SK-N-SH (cell line): Measurements from ENCODE around the gene PDXDC1. TPM values are rescaled to one million over a fixed set of nuclear protein-coding genes. Genes with fewer than 3 reads are reported as not detected.

Experiments
- CTCF ChIA-PET: fragments of 300-600, 350-600 bp; formaldehyde crosslinking; extraction: SDS; loops from one replicate; lab custom pipeline; 2021; lab: Yijun Ruan, JAX
- POLR2A ChIA-PET: fragments of 350-600 bp; sonication (Branson Sonifier 250); formaldehyde crosslinking; extraction: SDS; loops from one replicate; lab custom pipeline; 2020; ENCODE audit warnings: antibody characterized with exemption, inconsistent platforms; lab: Yijun Ruan, JAX
- DNase-seq: peaks from one replicate; pipeline ENCODE4 v3.0.0; 2012
- H2AFZ ChIP-seq: fragments of 200-600 bp; sonication (generic); 2 replicates; pipeline ENCODE4 v1.8.1; 2016; ENCODE audit warnings: antibody characterized with exemption, mild to moderate bottlenecking, low read depth
- H3F3A ChIP-seq: fragments of 200-600 bp; sonication (generic); replicated peaks from 2 replicates; pipeline ENCODE3; 2016; ENCODE audit warnings: antibody characterized with exemption, mild to moderate bottlenecking; ENCODE audit not compliant: insufficient read depth
- H3K27ac ChIP-seq, 2 experiments: fragments of 200-500 bp in 1 of 2; fragments of 200-600 bp in 1 of 2; sonication (Bioruptor generic) in 1 of 2; sonication (generic), shearing (Covaris generic) in 1 of 2; 2 replicates each; pipeline versions ENCODE4 v1.5.1 to v1.6.1; 2014 to 2016; ENCODE audit warnings: low read depth in 2 of 2, inconsistent platforms in 1 of 2, low read length in 1 of 2, mild to moderate bottlenecking in 1 of 2, mixed read lengths in 1 of 2
- H3K27me3 ChIP-seq: fragments of 200-600 bp; sonication (generic), shearing (Covaris generic); 2 replicates; pipeline ENCODE4 v1.6.1; 2016; ENCODE audit warnings: mixed run types; ENCODE audit not compliant: insufficient read depth
- H3K36me3 ChIP-seq, 2 experiments: fragments of 200-500 bp in 1 of 2; fragments of 200-600 bp in 1 of 2; sonication (Bioruptor generic) in 1 of 2; sonication (generic) in 1 of 2; replicated peaks in 1 of 2; 2 replicates each; pipeline versions ENCODE3 to v1.5.1; 2014 to 2016; ENCODE audit warnings: low read length in 1 of 2, mild to moderate bottlenecking in 1 of 2; ENCODE audit not compliant: insufficient read depth in 2 of 2, control insufficient read depth in 1 of 2
- H3K4me1 ChIP-seq, 2 experiments: fragments of 200-500 bp in 1 of 2; fragments of 200-600 bp in 1 of 2; sonication (Bioruptor generic) in 1 of 2; sonication (generic), shearing (Covaris generic) in 1 of 2; 2 replicates each; pipeline versions ENCODE4 v1.5.1 to v1.6.1; 2014 to 2016; ENCODE audit warnings: low read depth in 1 of 2, low read length in 1 of 2, mixed run types in 1 of 2; ENCODE audit not compliant: insufficient read depth in 2 of 2, control insufficient read depth in 1 of 2
- H3K4me2 ChIP-seq: fragments of 200-600 bp; sonication (generic), shearing (Covaris generic); 2 replicates; pipeline ENCODE4 v1.6.1; 2017; ENCODE audit warnings: mixed run types
- H3K4me3 ChIP-seq, 2 experiments: fragments of 200-500 bp in 1 of 2; fragments of 200-600 bp in 1 of 2; sonication (Bioruptor generic) in 1 of 2; sonication (generic), shearing (Covaris generic) in 1 of 2; 2 replicates each; pipeline versions ENCODE4 v1.5.1 to v1.8.1; 2014 to 2016; ENCODE audit warnings: low read depth in 2 of 2, inconsistent platforms in 1 of 2, low read length in 1 of 2, mild to moderate bottlenecking in 1 of 2, mixed read lengths in 1 of 2, moderate library complexity in 1 of 2
- H3K79me2 ChIP-seq: fragments of 200-600 bp; sonication (generic); 2 replicates; pipeline ENCODE4 v1.8.1; 2017; ENCODE audit warnings: mild to moderate bottlenecking; ENCODE audit not compliant: insufficient read depth
- H3K9ac ChIP-seq: fragments of 200-600 bp; sonication (generic); 2 replicates; pipeline ENCODE4 v1.6.1; 2017; ENCODE audit warnings: mixed run types
- H3K9me2 ChIP-seq: fragments of 200-600 bp; sonication (generic); 2 replicates; pipeline ENCODE4 v1.6.1; 2017; ENCODE audit warnings: mixed run types
- H3K9me3 ChIP-seq: fragments of 200-600 bp; sonication (generic); 2 replicates; pipeline ENCODE4 v1.6.1; 2017; ENCODE audit warnings: mixed run types, mild to moderate bottlenecking, moderate library complexity
- H4K20me1 ChIP-seq: fragments of 200-600 bp; sonication (generic); 2 replicates; pipeline ENCODE4 v1.6.1; 2017; ENCODE audit warnings: mild to moderate bottlenecking, mixed run types; ENCODE audit not compliant: insufficient read depth
- FOXM1 ChIP-seq: IDR thresholded peaks from 2 replicates; pipeline ENCODE4 v1.4.0; 2012; ENCODE audit warnings: low read depth, mild to moderate bottlenecking
- GABPA ChIP-seq: IDR thresholded peaks from 2 replicates; pipeline ENCODE4 v1.4.0; 2012; ENCODE audit warnings: low read depth, mild to moderate bottlenecking
- MEF2A ChIP-seq: IDR thresholded peaks from 2 replicates; pipeline ENCODE4 v1.4.0; 2012; ENCODE audit warnings: low read depth, borderline replicate concordance
- NRF1 ChIP-seq: IDR thresholded peaks from 2 replicates; pipeline ENCODE4 v1.6.1; 2012; ENCODE audit warnings: low read depth, mild to moderate bottlenecking, low read length
- RAD21 ChIP-seq: IDR thresholded peaks from 2 replicates; pipeline ENCODE4 v1.6.1; 2012; ENCODE audit warnings: mild to moderate bottlenecking, low read length
- REST ChIP-seq: IDR thresholded peaks from 2 replicates; pipeline ENCODE4 v1.6.1; 2012; ENCODE audit warnings: mild to moderate bottlenecking, low read depth, low read length, moderate library complexity
- RFX5 ChIP-seq: IDR thresholded peaks from 2 replicates; pipeline ENCODE4 v1.6.1; 2012; ENCODE audit warnings: mild to moderate bottlenecking, improper control_type of control experiment, low read length
- RXRA ChIP-seq: IDR thresholded peaks from 2 replicates; pipeline ENCODE4 v1.4.0; 2012; ENCODE audit warnings: low read depth, mild to moderate bottlenecking, borderline replicate concordance
- TCF12 ChIP-seq: IDR thresholded peaks from 2 replicates; pipeline ENCODE4 v1.4.0; 2012
- TEAD4 ChIP-seq: IDR thresholded peaks from 2 replicates; pipeline ENCODE4 v1.4.0; 2012; ENCODE audit warnings: mild to moderate bottlenecking, borderline replicate concordance; ENCODE audit not compliant: insufficient read depth
- USF1 ChIP-seq: IDR thresholded peaks from 2 replicates; pipeline ENCODE4 v1.4.0; 2012; ENCODE audit warnings: low read depth, borderline replicate concordance
- WGBS: methylation state at CpG from one replicate; pipeline ENCODE4 v1.1.6; 2017; ENCODE audit warnings: low lambda C conversion rate; 5-methylcytosine and 5-hydroxymethylcytosine counted together
- polyA plus RNA-seq, 3 experiments: library from polyadenylated mRNA; depleted of rRNA; stranded (reverse); fragments of >200 nt; gene quantifications; 2 replicates each; pipeline ENCODE4 v1.2.3, GENCODE V29; 2012
- TF ChIP-seq, protein P1 (sequence below): IDR thresholded peaks from 2 replicates; pipeline ENCODE4; 2012

PDXDC1 gene
- polyA plus RNA-seq, 1 of the 3 experiments (the other 2 are of a cell fraction): 37.4 TPM

DNA sequence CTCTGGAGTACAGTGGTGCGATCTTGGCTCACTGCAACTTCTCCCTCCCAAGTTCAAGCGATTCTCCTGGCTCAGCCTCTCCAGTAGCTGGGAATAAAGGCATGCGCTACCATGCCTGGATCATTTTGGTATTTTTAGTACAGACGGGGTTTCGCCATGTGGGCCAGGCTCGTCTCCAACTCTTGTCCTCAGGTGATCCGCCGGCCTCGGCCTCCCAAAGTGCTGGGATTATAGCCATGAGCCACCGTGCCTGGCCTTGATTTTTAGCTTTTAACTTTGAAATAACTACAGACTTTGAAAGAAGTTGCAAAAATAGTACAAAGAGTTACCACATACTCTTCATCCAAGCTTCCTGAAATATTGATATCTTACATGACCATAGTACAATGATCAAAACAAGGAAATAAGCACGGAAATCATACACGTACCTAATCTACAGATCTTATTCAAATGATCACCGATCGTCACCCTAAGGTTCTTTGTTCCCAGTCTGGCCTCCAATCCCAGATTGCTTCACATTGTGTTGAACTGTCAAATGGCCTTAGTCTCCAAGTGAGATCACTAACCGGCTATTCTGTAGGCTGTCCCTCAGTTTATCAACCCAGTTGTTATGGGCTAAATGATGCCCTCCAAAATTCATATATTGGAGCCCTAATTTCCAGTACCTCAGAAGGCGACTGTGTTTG lies 19.1 kb upstream of the PDXDC1 start:
- no peak overlapping the region for H3K4me2 ChIP-seq
- H3K27ac ChIP-seq: no peak overlapping the region
- no peaks in the 10 kb centered on the region for H3K79me2 ChIP-seq
- 92% methylated on average over 16 of the region's 16 CpGs for WGBS
- H3K4me1 ChIP-seq: no peaks in the 10 kb centered on the region
- H3K27me3 ChIP-seq: no peaks in the 10 kb centered on the region
- H3K36me3 ChIP-seq: no peaks in the 10 kb centered on the region
- no peaks in the 10 kb centered on the region for H3F3A ChIP-seq
- no peaks in the 10 kb centered on the region for H3K9me3 ChIP-seq
- H4K20me1 ChIP-seq: no peaks in the 10 kb centered on the region
- H3K4me3 ChIP-seq: no peak overlapping the region
- no peak overlapping the region for H2AFZ ChIP-seq
- ChIA-PET CTCF (no interaction called here), POLR2A (no interaction called here)
- TF ChIP-seq NRF1 (no peak), REST (no peak), TCF12 (no peak), TEAD4 (no peak), GABPA (no peak), MEF2A (no peak), FOXM1 (no peak), USF1 (no peak), RAD21 (no peak), RFX5 (no peak), RXRA (no peak)
- TF ChIP-seq, protein P1, sequence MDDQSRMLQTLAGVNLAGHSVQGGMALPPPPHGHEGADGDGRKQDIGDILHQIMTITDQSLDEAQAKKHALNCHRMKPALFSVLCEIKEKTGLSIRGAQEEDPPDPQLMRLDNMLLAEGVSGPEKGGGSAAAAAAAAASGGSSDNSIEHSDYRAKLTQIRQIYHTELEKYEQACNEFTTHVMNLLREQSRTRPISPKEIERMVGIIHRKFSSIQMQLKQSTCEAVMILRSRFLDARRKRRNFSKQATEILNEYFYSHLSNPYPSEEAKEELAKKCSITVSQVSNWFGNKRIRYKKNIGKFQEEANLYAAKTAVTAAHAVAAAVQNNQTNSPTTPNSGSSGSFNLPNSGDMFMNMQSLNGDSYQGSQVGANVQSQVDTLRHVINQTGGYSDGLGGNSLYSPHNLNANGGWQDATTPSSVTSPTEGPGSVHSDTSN: no peak
- no peak overlapping the region for H3K9ac ChIP-seq
- no peaks in the 10 kb centered on the region for H3K9me2 ChIP-seq
- DNase-seq: no peak
